Stimulated activated CD8-positive, alpha-beta memory T cell treated with anti-CD3 and anti-CD28 coated beads, Interleukin-7, amount 100 ng/mL, for 1 hour (primary cell): ENCODE results near the gene ENTR1.

ENCODE experiments used
- DNase-seq, 2 donors: peaks; one replicate each; pipeline ENCODE4 v3.0.0-alpha.2; 2020; ENCODE audit warnings: low read depth in 2 of 2

The ENTR1 gene

GRCh38 chr9:136361754-136362449 lies 48.5 kb downstream of the ENTR1 start:
- no peak for DNase-seq

DNA sequence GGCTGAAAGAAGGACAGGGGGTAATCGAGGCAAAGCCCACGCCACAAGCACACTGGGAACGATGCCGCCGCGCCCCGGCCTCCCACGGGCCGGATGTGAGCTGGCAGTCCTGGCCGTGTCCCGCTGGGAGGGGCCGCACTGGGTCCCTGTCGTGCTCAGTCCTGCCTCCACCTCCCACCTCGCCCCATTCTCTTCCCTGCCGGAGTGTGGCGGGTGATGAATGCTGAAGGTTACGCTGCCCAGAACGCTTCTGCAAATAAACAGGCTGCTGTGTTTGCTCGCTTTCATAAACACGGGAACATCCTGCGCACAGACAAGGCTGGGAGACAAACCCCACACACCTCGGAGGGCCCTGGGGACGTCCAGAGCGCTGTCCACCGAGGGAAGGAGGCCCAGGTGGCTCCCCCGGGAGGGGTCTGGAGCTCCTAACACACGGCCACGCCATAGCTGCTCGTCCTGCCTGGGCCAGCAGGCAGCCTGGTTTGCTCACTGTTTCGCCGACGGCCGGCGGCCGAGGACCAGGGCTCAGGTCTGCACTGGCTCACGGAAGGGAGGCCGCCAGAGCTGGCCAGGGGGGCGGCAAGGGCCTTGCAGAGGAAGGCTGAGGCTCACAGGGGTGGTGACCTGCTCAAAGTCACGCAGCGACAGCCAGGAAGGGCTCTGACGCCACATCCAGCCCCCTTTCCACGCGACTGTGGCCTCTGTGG lies 49.2 kb downstream of the ENTR1 start:
- no peak for DNase-seq

DNA sequence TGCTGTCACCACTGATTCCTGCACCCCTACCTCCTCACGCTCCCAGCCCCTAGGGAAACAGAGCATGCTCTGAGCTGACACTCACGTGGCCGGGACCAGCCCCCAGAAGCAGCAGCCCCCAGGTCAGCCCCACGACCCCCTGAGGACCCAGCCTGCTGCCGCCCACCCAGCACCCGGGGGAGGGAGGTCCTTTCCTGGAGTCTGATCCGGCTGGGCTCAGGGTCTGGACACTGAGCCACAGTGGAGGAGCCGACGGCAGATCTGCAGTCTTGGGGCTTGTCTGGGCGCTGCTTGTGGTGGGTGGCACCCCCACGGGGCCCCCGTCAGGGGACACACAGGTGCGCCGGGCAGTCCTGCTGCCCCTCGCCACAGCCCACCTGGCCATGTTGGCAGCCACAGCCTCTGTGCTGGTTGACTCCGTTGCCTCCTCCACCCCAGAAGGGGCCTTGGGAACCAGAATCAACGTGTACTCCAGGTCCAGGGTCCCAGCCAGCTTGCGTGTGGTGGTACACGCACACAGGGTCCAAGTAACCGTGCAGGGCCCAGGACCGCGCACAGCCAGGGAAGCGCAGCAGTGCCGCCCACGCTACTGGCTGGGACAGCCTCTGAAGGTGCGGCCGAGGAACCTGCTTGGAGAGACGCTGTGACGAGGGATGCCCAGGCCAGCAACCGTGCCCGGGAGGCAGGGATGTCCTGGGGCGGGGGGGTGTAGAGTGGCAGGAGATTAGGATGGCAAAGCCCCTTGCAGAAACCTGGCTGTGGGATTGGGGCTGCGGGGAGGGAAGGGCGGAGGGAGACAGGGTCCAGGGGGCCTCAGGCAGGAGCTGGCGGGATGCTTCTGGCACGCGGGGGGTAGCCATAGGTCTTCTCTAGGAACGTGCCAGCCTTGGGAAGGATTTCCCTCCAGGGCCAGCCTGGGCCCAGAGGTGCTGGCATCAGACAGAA lies 50.4 kb downstream of the ENTR1 start:
- DNase-seq, result no peak

DNA sequence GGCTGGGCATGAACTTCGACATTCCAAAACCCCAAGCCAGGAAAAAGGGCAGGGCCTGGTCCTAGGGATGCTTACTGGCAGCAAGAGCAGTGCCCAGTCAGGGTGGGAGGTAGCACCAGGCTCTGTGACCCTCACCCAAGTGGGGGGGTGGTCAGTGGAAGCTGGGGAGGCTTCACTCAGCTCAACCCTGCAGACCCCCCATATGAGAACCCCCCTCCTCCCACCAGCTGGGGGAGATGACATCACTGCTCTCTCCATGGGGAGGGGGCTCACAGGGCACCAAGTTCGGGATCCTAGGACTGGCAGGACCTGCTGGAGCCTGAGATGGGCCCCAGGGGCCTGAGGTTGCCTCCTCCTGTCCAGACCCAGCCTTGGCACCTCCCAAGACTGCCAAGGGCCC lies 51.5 kb downstream of the ENTR1 start:
- no peak for DNase-seq

GRCh38 chr9:136358016-136358415 lies 52.4 kb downstream of the ENTR1 start:
- DNase-seq, result no peak

GRCh38 chr9:136357202-136357725 lies 53.1 kb downstream of the ENTR1 start:
- DNase-seq, result no peak

GRCh38 chr9:136355616-136356557 lies 54.5 kb downstream of the ENTR1 start:
- DNase-seq, result no peak

DNA sequence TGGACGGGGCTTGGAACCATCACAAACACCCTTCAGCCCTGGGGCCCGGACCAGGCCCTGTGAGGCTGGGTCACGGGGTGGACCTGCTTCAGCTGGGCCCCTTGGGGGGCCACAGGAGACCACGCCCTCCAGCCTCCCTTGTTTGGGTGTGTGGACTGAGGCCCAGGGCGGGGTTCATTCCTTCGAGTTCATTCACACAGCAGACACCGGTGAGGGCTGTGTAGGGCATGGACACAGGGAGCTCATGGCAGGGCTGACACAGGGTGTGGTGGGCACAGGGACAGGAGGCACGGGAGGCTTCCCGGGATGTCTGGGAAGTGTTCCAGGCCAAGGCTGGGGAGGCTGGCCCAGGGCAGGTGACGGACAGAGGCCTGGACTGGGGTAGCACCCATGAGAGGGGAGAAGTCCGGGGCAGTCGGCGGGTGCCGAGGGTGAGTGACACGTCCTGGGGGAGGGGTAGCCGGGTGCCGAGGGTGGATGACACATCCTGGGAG lies 55.8 kb downstream of the ENTR1 start:
- DNase-seq, result no peak

DNA sequence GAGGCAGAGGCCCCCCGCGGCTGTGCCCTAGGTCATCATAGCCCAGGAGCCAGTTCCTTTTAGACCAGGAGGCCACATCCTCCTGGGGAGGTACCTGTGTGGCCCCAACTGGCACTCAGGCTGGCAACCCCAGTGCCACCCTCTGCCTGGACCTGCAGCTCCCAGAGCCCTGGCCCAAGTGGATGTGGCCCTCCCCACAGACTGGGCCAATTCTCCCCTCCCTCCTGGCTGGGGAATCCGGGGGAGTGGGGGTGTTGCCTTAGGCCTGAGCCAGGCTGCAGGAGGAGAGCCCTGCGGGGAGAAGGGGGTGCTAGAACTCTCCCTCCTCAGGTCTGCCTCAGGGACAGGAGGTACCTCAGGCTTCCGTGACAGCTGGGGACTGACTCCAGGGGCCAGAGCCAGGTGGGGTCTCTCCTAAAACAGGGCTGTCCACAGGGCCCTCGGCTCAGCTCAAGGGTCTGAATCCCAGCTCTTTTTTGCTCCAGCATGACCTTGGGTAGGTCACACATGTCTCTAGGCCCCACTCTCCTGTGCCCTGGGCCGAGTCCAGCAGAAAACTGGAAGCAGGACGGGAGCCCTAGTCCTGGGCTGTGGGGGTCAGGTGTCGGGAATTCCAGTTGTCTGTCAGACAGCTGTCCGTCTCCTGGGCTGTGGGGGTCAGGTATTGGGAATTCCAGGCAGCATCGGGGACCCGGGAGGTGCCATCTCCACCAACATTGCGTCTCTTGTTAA lies 56.5 kb downstream of the ENTR1 start:
- DNase-seq, result no peak

DNA sequence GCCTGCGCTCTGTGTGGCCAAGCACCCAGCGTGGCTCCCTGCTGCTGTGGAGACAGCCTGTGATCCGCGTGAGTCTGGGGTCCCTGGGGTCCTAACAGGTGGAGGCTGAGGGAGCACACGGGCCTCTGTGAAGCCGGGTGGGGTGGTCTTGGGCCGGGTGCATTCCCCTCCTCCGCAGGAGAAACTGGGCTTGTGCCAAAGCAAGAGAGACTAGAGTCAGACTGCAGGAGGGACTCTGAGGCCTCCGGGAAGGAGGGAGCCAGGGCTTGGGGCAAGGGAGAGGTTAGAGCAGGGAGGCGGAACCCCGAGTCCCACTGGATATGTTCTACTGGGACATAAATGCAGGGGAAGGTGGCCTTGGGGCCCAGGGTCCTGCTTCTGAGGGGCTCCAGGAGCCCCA lies 57.3 kb downstream of the ENTR1 start:
- no peak for DNase-seq

- DNase-seq, result no peak
These were observed 57.7 kb downstream of the ENTR1 start for GRCh38 chr9:136352682-136353081.
